GM19467 (cell line): ENCODE measurements around the gene IARS1.

ENCODE experiments used
- ATAC-seq: cut with Tn5 transposase; IDR thresholded peaks from one replicate; pipeline ENCODE4 v1.9.1; 2021; ENCODE audit warnings: mild to moderate bottlenecking, moderate library complexity; ENCODE audit not compliant: unreplicated experiment

IARS1 gene

DNA sequence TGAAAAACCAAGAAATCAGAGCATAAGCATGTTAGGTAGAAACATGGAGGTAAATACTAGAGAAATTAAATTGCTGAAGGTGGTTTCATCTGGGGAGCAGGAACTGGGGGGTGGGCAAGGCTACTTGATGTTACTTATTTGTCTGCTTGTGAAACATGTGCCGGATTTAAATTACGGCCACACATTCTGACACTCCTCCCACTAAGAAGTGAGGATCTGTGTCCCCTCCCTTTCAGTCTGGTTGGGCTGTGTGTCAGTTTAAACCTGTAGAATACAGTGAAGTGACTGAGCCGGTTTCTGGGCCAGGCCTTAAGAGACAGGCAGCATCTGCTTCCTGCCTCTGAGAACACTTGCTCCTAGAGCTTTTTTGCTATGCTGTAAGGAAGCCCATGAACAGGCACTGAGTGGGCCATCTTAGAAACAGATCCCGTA, 2.3 kb upstream of the IARS1 start:
- no peak for ATAC-seq

DNA sequence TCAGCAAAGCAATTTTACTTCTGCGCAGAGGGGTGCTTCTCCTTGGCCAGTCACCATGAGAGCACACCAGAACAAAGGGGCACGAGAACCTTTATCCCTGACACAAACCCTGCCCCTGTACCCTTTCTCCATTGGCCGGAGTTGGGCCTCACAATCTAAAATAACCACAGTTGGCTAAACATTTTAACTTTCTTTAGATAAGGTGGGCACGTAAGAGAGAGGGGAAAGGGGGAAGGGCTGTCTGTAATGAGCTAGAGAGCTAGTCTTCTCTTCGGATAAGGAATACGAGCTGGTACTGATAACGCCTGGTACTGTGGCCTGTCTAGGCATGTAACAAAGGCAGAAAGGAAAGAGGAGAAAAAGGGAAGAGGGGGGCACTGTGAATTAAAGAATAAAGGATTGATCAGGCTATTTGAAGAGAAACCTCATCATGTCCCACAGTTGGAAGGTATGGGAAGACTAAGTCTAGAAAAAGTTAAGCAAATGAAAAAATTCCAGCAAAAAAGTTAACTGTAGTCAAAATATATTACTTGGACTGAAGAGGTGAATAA, 1.8 kb upstream of the IARS1 start:
- ATAC-seq: no peak

DNA sequence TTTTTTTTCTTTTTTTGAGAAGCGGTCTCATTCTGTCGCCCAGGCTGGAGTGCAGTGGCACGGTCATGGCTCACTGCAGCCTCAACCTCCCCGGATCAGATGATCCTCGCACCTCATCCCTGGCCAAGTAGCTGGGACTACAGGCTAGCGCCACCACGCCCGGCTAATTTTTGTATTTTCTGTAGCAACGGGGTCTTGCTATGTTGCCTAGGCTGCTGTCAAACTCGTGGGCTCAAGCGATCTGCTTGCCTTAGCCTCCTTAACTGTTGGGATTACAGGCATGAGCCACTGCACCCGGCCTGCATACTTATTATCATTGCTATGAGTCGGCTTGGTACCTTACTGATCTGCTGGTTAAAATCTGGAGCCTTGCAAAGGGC, 790 bp upstream of the IARS1 start:
- ATAC-seq: no peak

DNA sequence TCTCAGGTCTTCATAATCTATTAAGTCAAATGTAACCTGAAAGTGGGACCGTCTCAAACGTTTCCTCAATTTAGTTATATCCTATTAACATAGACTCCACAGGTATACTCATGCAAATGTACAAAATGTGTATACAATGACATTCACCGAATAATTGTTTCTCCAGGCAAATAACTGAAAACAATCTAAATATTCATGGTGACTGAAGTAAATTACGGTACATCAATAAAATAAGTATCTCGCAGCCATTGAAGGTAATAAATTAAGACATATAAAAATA, 482 bp downstream of the IARS1 start:
- no peak for ATAC-seq

DNA sequence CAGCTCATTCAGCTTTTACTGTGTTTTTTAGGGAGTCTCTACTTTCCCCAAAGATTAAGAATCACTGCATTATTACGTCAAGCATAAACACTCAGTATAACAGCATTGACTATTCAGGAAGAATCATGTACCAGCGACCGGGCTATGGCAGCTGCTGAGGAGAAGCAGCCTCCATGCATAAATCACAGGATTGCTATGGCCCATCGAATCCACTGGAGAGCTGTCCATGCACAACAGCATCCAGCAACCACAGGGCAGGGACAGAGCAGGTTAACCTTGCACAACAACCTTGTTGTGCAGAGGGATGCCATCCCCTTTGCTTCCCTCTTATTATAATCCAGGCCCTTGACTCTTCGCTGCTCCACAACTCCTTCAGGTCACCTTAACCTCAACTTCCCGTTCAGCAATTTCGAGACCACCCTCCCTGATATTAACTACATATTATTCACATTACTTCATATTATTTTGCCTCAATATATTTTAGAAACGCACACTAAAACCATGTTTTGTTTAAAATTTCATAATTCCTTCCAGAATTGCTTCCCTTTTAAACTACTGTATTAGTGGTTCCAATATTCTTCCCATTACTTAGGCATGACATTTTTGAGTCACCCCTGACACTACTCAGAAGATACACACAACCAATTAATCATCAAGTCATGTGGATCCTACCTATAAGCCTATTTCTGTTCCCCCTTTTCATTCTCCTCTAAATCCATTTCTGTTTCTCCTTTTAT, 991 bp downstream of the IARS1 start:
- ATAC-seq: no peak

DNA sequence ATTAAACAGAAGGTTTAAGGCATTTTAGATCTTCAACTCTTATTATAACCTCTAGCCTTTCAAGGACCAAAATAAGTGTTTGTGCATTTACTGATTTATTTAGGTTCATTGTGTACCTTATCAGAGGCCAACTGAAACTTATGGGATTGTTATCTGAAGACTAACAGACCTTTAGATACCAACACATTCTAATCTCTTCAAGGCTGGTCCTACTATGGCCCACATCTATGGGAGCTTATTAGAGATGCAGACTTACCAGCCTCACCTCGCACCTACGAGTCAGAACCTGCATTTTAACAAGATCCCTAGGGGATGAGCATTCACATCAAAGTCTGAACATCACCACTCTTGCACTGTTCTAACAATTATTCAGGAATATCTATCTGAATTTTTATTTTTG, 1.9 kb downstream of the IARS1 start:
- ATAC-seq: no peak

DNA sequence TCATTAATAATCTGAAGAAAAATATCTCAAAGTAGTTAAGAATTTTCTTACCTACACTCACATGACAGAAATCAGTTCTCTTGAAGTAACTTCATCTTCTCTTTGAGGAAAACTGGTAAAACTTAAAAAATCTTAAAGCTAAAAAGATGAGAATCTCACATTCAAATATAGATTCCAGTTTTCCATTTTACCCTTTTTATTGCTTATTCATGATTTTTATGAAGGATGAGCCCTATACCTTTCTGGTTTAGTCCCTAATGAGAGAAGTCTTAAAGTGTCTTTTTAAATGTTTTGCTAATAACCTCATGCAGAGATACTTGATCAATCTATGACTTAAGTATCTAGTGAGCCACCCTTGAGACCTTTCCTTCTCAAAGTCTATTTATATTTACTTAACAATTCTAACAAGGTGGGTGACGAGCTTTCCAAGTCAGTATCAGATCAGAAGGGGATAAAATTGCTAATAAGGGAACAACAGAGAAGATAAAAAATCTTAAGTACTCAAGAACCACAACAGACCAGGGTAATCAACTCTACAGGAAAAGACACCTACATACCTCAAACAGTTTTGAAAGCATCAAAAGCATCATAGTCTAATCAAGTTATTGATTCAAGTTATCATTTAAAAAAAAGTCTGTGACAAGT, 2.6 kb downstream of the IARS1 start:
- no peak for ATAC-seq

DNA sequence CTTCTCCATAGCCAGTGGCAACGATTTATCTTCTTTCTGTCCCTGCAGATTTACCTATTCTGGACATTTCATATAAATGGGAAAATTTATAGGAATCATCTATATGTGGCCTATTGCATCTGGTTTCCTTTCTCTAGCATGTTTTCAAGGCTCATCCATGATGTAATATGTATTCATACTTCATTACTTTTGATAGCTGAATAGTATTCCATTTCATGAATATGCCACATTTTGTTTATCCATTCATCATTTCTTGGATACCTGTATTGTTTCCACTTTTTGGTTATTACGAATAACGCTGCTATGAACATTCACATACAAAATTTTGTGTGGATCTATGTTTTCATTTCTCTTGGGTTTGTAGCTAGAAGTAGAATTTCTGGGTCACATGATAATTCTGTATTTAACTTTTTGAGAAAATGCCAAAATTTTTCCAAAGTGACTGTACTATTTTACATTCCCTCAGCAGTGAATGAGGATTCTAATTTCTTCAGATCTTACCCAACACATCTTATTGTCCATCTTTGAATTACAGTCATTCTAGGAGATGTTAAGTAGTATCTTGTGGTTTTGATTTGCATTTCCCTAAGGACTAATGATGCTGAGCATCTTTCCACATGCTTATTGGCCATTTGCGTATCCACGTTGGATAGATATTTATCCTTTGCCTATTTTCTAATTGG, 3.6 kb downstream of the IARS1 start:
- no peak for ATAC-seq

DNA sequence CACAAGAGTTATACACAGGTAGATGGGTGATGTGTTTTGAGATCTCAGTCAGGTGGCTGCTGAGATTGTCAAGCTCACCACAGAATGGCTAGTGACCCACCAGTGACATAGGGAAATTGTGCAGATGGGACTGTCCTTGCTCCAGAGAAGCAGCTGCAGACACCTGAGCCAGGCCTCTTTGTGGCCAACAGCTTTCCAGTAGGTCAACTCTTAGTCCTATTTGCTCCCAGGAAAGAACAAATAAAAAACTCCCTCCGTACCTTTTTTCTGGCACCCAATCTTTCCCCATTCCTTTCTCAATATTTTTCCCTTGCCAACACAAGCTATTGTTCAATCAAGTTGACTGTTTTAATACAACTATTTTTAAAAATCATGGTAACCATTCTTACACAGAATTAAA, 14.2 kb downstream of the IARS1 start:
- no peak for ATAC-seq

DNA sequence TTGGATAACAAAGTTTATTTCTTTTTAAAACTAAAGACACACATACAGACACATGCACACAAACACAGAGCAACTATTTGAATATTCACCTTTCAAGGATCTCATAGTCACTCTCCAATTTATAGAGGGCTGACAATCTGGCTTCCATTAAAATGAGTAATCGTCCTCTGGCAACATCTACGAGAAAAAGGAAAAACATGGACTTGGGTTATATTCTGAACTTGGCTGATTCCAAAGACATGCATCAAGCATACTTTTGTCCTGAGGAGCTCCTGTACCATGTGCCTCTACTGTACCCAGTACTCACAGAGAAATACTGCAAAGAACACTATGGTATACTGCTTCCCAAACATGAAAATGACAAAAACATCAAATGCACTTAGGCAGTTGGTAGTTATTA, 15.4 kb downstream of the IARS1 start:
- no peak for ATAC-seq

DNA sequence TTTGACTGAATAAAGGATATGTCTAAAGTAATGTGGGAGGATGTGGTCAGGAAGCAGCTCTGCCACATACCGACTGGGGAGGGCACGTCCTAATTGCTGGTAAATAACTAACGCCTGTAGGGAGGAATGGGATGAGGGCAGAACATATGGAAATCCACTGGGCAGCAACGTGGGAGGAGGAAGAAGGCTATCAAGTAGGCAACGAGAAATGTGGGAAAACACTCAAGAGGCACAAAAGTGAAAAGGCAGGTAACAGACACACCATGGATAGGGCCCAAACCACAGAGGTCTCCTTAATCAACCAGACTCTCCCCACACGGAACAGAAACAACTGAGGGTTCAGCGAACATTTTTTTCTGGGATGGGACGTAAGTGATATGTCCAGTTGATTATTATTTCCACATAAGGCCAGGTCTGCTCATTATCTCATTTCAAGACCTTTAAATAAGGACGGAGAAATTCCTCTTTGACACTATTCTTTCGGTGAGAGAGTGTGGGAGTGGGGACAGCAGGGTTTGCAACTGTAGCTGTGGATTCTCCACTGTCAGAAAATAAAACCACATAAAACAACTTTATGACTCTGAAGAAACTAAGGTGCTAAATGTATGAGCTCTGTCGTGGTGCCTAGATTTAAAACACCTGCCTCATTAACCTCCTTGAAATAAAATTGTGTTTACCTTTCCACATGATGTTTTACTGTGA, 17.0 kb downstream of the IARS1 start:
- ATAC-seq: no peak

DNA sequence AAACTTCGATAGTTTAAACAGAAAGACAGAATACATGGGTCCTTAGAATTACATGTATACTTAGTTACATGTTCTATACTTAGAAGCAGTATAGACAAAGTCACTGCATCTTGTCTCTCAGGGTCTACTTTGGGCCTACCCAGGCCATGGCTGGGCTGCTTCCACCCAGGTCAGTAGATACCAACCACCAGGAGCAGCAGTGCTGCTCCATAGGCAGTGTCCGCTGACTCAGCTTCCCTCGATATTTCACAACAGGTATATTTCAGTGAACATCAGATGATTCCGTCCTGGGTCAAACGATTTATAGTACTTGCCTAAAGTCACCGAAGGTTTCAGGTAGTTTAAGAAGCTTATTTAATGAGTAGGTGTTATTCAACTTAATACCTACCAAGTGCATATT, 18.0 kb downstream of the IARS1 start:
- ATAC-seq: no peak

DNA sequence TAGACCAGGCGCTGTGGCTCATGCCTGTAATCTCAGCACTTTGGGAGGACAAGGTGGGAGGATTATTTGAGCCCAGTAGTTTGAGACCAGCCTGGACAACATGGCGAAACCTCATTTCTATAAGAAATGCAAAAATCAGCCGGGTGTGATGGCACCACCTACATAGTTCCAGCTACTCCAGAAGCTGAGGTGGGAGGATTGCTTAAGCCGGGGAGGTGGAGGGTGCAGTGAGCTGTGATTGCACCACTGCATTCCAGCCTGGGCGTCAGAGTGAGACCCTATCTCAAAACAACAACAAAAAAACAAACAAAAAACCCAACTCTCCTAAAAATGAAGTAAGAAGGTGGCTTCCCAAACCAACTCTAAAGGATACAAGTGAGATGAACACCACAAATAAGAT, 23.0 kb downstream of the IARS1 start:
- no peak for ATAC-seq

DNA sequence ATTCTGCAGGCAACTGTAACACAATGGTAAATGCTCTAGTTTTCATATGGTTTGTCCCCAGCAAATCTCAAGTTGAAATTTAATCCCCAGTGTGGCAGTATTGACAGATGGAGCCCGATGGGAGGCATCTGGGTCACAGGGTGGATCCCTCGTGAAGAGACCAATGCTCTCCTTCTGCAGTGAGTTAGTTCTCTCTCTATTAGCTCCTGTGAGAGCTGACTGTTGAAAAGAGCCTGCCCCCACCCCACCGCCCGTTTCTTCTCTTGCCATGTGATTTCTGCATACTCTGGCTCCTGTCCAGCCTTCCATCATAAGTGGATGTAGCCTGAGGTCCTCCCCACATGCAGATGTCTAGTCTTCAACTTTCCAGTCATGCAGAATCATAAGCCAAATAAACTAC, 27.0 kb downstream of the IARS1 start:
- ATAC-seq: no peak

DNA sequence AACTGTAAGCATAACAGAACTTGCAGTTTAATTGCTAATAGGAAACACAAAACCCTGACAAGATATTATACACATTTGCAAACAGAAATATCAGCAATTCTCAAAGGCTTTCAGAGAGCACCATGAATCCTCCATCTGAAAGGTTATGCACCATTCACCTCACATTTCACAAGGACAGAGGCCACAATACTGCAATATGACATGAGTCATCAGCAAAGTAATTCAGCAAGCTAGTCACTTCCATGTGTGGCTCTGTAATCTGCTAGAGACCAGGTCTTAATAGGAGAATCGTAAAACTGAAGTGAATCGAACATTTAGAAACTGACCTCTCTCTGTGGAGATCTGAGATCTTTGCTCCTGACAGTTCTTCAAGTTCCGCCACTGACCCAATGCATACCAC, 28.3 kb downstream of the IARS1 start:
- no peak for ATAC-seq

DNA sequence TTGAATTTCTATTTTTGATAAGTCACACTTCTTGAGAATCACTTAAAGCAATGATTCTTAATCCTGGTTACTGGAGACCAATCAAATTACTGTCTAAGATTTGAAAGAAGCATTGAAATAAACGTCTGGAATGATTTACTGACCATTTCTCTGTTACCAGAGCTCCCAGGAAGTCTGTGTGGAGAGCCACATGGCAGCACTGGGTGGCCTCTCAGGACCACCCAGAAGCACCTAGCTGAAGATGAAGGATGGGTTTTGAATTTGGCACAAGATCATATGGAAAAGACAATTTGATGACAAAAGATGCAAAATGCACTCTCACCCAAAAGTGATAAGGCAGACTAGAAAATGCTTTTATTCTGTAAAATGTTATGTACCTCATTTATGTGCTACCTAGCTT, 30.4 kb downstream of the IARS1 start:
- ATAC-seq: no peak

DNA sequence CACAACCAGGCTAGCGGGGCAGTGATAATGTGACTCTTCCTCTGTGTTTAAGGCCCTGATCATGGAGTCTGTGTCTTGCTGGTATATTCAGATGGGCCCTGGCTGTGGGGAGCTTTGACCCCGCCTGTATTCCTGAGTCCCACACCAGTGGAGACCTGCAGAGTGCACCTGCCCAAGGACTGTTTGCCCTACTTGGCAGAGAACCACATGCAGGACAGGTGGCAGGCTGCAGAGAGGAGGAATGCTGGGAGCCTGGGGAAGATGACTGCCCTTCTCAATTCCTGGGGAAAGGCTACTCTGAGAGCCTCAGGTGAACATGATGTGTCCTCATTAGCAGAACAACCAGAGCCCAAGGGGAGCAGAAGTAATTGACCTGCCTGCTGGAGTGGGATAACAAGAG, 36.2 kb downstream of the IARS1 start:
- ATAC-seq: no peak

DNA sequence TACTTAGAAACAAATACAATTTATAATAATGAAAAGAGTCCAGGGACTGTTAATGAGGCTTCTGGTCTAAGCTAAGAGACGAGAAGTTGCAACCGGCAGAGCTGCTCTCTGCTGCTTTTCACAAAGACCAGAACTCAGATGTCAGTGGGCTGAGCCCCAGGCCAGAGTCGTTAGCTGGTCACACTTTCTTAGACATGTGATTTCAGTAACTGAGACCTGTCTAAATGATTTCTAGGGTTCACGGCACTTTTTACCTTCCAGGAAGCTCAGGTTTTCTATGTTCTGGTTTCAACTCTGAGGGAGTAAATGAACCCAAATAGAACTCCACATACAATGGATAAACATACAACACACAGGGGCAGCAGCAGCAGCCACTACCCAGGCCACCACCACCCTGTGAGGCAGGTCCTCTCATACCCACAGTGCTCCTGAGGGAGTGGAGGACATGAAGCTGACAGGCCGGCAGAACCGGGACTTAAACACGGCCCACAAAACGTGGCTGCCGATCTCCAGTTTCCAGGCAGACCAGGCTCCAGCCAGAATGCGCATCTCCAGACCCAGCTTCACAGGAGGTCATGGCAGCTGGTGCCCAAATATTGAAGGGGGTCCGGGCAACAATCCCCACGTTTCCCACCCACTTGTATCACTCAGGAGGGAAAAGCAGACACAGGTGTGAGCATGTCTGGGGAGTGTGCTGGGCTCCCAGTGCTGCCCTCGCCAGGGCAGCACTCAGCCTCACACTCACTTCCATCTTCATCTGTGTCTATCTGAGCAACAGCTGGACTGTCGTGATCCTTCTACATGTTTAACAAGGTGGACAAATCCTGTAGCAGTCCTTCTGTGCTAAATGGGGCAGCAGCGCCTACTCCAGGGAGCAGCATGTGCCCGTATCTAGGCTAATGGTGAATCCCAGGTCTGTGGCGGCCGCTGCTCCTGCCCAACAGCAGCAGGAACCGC, 38.8 kb downstream of the IARS1 start:
- no peak for ATAC-seq

DNA sequence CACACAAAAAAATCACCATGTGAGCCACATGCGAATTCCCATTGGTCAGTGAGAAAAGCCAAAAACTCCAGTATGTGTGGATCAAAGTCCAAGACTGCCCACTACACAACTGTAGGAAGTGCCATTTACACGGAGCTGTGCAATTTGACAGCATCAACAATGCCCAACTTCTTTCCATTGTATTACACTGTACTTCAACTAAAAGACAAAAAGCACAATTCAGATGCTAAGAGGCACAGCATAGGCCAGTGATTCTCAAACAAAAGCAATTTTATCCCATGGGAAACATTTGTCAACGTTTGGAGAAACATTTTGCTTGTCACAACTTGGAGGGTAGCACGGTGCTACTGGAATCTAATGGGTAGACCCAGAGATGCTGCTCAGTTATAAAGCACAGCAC, 39.8 kb downstream of the IARS1 start:
- ATAC-seq: no peak

DNA sequence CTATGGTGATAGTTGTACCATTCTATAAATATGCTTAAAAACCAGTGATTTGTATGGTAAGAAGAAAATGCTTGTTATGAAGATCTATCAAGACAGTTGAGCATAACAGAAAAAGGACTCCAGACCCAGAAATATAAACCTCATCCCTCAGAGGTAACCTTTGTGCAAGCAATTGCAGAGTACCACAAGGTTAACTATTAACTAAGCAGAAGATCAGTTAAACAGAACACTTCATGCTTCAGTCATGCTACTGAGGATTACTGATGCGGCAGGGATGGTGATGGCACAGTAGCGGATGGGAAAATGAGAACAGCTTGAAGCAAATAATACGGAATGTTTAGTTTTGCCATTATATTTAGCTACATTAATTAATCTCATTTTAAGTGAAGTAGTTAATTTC, 45.5 kb downstream of the IARS1 start:
- no peak for ATAC-seq

DNA sequence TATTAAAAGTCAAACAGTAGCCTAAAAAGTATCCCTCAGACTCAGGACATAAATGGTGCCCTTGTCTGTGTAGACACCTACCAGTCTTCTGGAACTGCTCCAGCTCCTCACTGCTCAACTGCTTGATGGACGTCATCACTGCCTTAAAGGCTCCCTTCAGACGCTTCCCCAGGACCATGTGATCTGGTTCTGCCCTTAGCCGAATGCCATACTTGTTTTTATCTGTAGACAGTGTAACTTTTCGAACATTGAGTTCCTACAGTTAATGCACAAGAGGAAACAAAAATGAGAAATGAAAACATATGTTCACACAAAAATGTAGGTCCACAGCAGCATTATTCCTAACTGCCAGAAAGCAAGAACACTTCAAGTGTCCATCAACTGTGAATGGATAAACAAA, 46.2 kb downstream of the IARS1 start:
- no peak for ATAC-seq
